Right cardiac atrium (tissue), 5 donors: ENCODE data around the gene NR3C2. TPM values are rescaled to one million over a fixed set of nuclear protein-coding genes. Genes with fewer than 3 reads are reported as not detected.

ENCODE experiments used
- ATAC-seq, 2 donors: fragments of 200-7000 bp; cut with Tn5 transposase; one replicate each; pipeline versions ENCODE4 v1.8.0 to v1.9.1; 2020; ENCODE audit warnings: moderate library complexity in 2 of 2, mild to moderate bottlenecking in 1 of 2
- DNase-seq, 3 donors: peaks; one replicate each; pipeline ENCODE4 v3.0.0-alpha.2; 2020
- H3K27ac ChIP-seq: one replicate; pipeline ENCODE4 v1.5.1; 2013; ENCODE audit warnings: mild to moderate bottlenecking, low read length, control low read depth, moderate library complexity
- H3K27me3 ChIP-seq: one replicate; pipeline ENCODE4 v1.6.1; 2013; ENCODE audit not compliant: control insufficient read depth, insufficient read depth
- H3K4me1 ChIP-seq: one replicate; pipeline ENCODE4 v1.6.1; 2013; ENCODE audit warnings: low read length; ENCODE audit not compliant: control insufficient read depth, insufficient read depth
- H3K4me3 ChIP-seq: one replicate; pipeline ENCODE4 v1.5.1; 2013; ENCODE audit warnings: low read length, control low read depth
- H3K9me3 ChIP-seq: one replicate; pipeline ENCODE4 v1.6.1; 2013; ENCODE audit warnings: low read length; ENCODE audit not compliant: control insufficient read depth
- WGBS: extraction: QIAGEN DNeasy Blood & Tissue Kit; methylation state at CpG from one replicate; pipeline ENCODE4 v1.1.7; 2013; 5-methylcytosine and 5-hydroxymethylcytosine counted together
- intact Hi-C, 4 donors: fragments of 100-400 bp; cut with DNase I; formaldehyde crosslinking; loops; one replicate each; pipeline versions ENCODE4 v1.11.0 to v1.14.0; 2022 to 2023
- polyA plus RNA-seq: library from polyadenylated mRNA; stranded (reverse); fragments of 200-250 nt; gene quantifications from one replicate; pipeline ENCODE4 v1.2.3, GENCODE V29; 2013
- total RNA-seq, 4 donors: library from RNA; stranded (reverse); fragmentation: NEBNext Ultra II Directional; extraction: Animal tissue kit (Norgen Biotek cat#: 25700); gene quantifications; one replicate each; pipeline ENCODE4 v1.2.1, GENCODE V29; 2021
- donor health status: healthy with polysubstance abuse.
- donor health status: DM: no; HTN: yes; CAD: no.
- donor health status: DM: no; HTN: no; CAD: no.
- donor health status: DM: no; HTN: yes; CAD: no; lungs with severe emphysema.
- donor health status: DM: yes; HTN: yes; CAD: no.

NR3C2 gene
- total and polyA plus RNA-seq, 5 donors = 5.9 to 27.9 (median 24.3) TPM

- Histone ChIP-seq H3K9me3 (no peaks in the 10 kb centered on the region), H3K4me3 (no peak overlapping the region), H3K27me3 (no peaks in the 10 kb centered on the region), H3K27ac (no peak overlapping the region), H3K4me1 (peaks cover 5% of the 10 kb centered on the region)
- peak; percentile 43 to 57 for ATAC-seq
- intact Hi-C loops = no loop called here
- peak in 2 of 3 donors; percentile 48 to 63 for DNase-seq
- 29% methylated on average over 3 of the region's 3 CpGs for WGBS
Measured at GRCh38 chr4:148288448-148288847, 153.8 kb downstream of the NR3C2 start.

GRCh38 chr4:148287111-148287510 lies 155.1 kb downstream of the NR3C2 start:
- intact Hi-C loops = no loop called here
- WGBS = 55% methylated on average over 1 of the region's 1 CpG
- H3K9me3 ChIP-seq = no peaks in the 10 kb centered on the region
- peaks cover 5% of the 10 kb centered on the region for H3K4me1 ChIP-seq
- DNase-seq (no peak), ATAC-seq (no peak)
- no peak overlapping the region for H3K4me3 ChIP-seq
- no peak overlapping the region for H3K27ac ChIP-seq
- no peaks in the 10 kb centered on the region for H3K27me3 ChIP-seq

GRCh38 chr4:148286012-148286411 lies 156.2 kb downstream of the NR3C2 start:
- Histone ChIP-seq H3K4me3 (no peak overlapping the region), H3K27me3 (no peaks in the 10 kb centered on the region), H3K9me3 (no peaks in the 10 kb centered on the region), H3K4me1 (peaks cover 5% of the 10 kb centered on the region), H3K27ac (no peak overlapping the region)
- intact Hi-C loops = no loop called here
- ATAC-seq = peak in 1 of 2 donors; percentile 38
- no peak for DNase-seq

GRCh38 chr4:148283665-148284064 lies 158.5 kb downstream of the NR3C2 start:
- no peak for DNase-seq
- WGBS = 56% methylated on average over 4 of the region's 4 CpGs
- peak in 1 of 2 donors; percentile 34 for ATAC-seq
- no peak overlapping the region for H3K27ac ChIP-seq
- no peaks in the 10 kb centered on the region for H3K9me3 ChIP-seq
- no peak overlapping the region for H3K4me3 ChIP-seq
- H3K27me3 ChIP-seq = no peaks in the 10 kb centered on the region
- peaks cover 5% of the 10 kb centered on the region for H3K4me1 ChIP-seq
- intact Hi-C loops = no loop called here

GRCh38 chr4:148278310-148278709 lies 163.9 kb downstream of the NR3C2 start:
- intact Hi-C loops = no loop called here
- Histone ChIP-seq H3K27me3 (no peaks in the 10 kb centered on the region), H3K9me3 (no peaks in the 10 kb centered on the region), H3K27ac (no peak overlapping the region), H3K4me3 (no peak overlapping the region), H3K4me1 (peaks cover 3% of the 10 kb centered on the region)
- DNase-seq (no peak), ATAC-seq (no peak)
- 97% methylated on average over 9 of the region's 9 CpGs for WGBS

- Histone ChIP-seq H3K4me3 (no peak overlapping the region), H3K4me1 (peaks cover 3% of the 10 kb centered on the region), H3K27ac (no peak overlapping the region), H3K27me3 (no peaks in the 10 kb centered on the region), H3K9me3 (no peaks in the 10 kb centered on the region)
- intact Hi-C loops = no loop called here
- no peak for DNase-seq
- WGBS = 66% methylated on average over 4 of the region's 4 CpGs
- no peak for ATAC-seq
Measured at GRCh38 chr4:148275266-148275665, 166.9 kb downstream of the NR3C2 start.

GRCh38 chr4:148273501-148273986 lies 168.7 kb downstream of the NR3C2 start:
- Histone ChIP-seq H3K27ac (peak overlapping the region; percentile 48), H3K4me1 (peaks cover 3% of the 10 kb centered on the region), H3K27me3 (no peaks in the 10 kb centered on the region), H3K4me3 (no peak overlapping the region), H3K9me3 (no peaks in the 10 kb centered on the region)
- 24% methylated on average over 3 of the region's 3 CpGs for WGBS
- ATAC-seq (peak; percentile 63 to 71), DNase-seq (peak in 2 of 3 donors; percentile 46 to 70)
- intact Hi-C loops = no loop called here

- Histone ChIP-seq H3K4me1 (peaks cover 3% of the 10 kb centered on the region), H3K4me3 (no peak overlapping the region), H3K27me3 (no peaks in the 10 kb centered on the region), H3K9me3 (no peaks in the 10 kb centered on the region), H3K27ac (no peak overlapping the region)
- DNase-seq (no peak), ATAC-seq (no peak)
- WGBS = 71% methylated on average over 3 of the region's 3 CpGs
- intact Hi-C loops = no loop called here
Measured at GRCh38 chr4:148271166-148271565, 171.0 kb downstream of the NR3C2 start.

GRCh38 chr4:148270630-148271029 lies 171.6 kb downstream of the NR3C2 start:
- no peak overlapping the region for H3K4me3 ChIP-seq
- no peaks in the 10 kb centered on the region for H3K9me3 ChIP-seq
- no peaks in the 10 kb centered on the region for H3K27me3 ChIP-seq
- H3K4me1 ChIP-seq = peaks cover 3% of the 10 kb centered on the region
- WGBS = 28% methylated on average over 1 of the region's 1 CpG
- ATAC-seq (no peak), DNase-seq (no peak)
- no peak overlapping the region for H3K27ac ChIP-seq
- intact Hi-C loops = no loop called here

- H3K4me3 ChIP-seq = no peak overlapping the region
- H3K27ac ChIP-seq = no peak overlapping the region
- intact Hi-C loops = no loop called here
- DNase-seq (no peak), ATAC-seq (no peak)
- H3K4me1 ChIP-seq = peaks cover 3% of the 10 kb centered on the region
- no peaks in the 10 kb centered on the region for H3K9me3 ChIP-seq
- 90% methylated on average over 3 of the region's 3 CpGs for WGBS
- H3K27me3 ChIP-seq = no peaks in the 10 kb centered on the region
Measured at GRCh38 chr4:148268835-148269234, 173.4 kb downstream of the NR3C2 start.

- 62% methylated on average over 2 of the region's 2 CpGs for WGBS
- Histone ChIP-seq H3K9me3 (no peaks in the 10 kb centered on the region), H3K4me3 (no peak overlapping the region), H3K27ac (no peak overlapping the region), H3K27me3 (no peaks in the 10 kb centered on the region), H3K4me1 (peaks cover 3% of the 10 kb centered on the region)
- intact Hi-C loops = no loop called here
- ATAC-seq (no peak), DNase-seq (no peak)
Measured at GRCh38 chr4:148266921-148267320, 175.3 kb downstream of the NR3C2 start.

- intact Hi-C loops = no loop called here
- peak in 1 of 3 donors; percentile 22 for DNase-seq
Measured at GRCh38 chr4:148266240-148266639, 176.0 kb downstream of the NR3C2 start.

More at GRCh38 chr4:148266240-148266639, 176.0 kb downstream of the NR3C2 start:
- Histone ChIP-seq H3K4me1 (peaks cover 3% of the 10 kb centered on the region), H3K27me3 (no peaks in the 10 kb centered on the region), H3K27ac (no peak overlapping the region), H3K9me3 (no peaks in the 10 kb centered on the region), H3K4me3 (no peak overlapping the region)
- no peak for ATAC-seq
- 96% methylated on average over 7 of the region's 7 CpGs for WGBS
